GM21529 (cell line): Measurements from ENCODE around the gene CILP2.

ENCODE experiments used
- ATAC-seq: cut with Tn5 transposase; IDR thresholded peaks from one replicate; pipeline ENCODE4 v1.9.1; 2021; ENCODE audit not compliant: unreplicated experiment

Gene CILP2

GRCh38 chr19:19504754-19505668, 33.1 kb upstream of the CILP2 start:
- ATAC-seq, result no peak

- ATAC-seq, result no peak
Observed at GRCh38 chr19:19505669-19506326, 32.3 kb upstream of the CILP2 start.

GRCh38 chr19:19506592-19506991, 31.5 kb upstream of the CILP2 start:
- ATAC-seq, result no peak

- no peak for ATAC-seq
Observed at GRCh38 chr19:19507354-19507753, 30.7 kb upstream of the CILP2 start.

GRCh38 chr19:19508217-19508616, 29.8 kb upstream of the CILP2 start:
- ATAC-seq, result no peak

GRCh38 chr19:19510432-19510831, 27.6 kb upstream of the CILP2 start:
- no peak for ATAC-seq

- no peak for ATAC-seq
Observed at GRCh38 chr19:19513682-19514081, 24.4 kb upstream of the CILP2 start.

- no peak for ATAC-seq
Observed at GRCh38 chr19:19514215-19514657, 23.8 kb upstream of the CILP2 start.

- ATAC-seq, result no peak
Observed at GRCh38 chr19:19514881-19515641, 23.0 kb upstream of the CILP2 start, which contains the start of gene TSSK6. TSSK6 (minus strand) TSS chr19:19515548; CDS start chr19:19515427, 121 bp downstream.

- ATAC-seq, result peak; percentile 89
Observed at GRCh38 chr19:19515642-19516519, 22.2 kb upstream of the CILP2 start, which contains the start of gene NDUFA13. NDUFA13 (plus strand) TSS chr19:19516225; CDS start chr19:19516239, 14 bp downstream.

- no peak for ATAC-seq
Observed at GRCh38 chr19:19517235-19517619, 20.8 kb upstream of the CILP2 start.

- no peak for ATAC-seq
Observed at GRCh38 chr19:19520989-19521388, 17.1 kb upstream of the CILP2 start.

GRCh38 chr19:19523177-19523576, 14.9 kb upstream of the CILP2 start:
- ATAC-seq, result no peak

GRCh38 chr19:19524053-19524452, 14.0 kb upstream of the CILP2 start:
- ATAC-seq, result no peak

GRCh38 chr19:19525611-19526380, 12.3 kb upstream of the CILP2 start:
- ATAC-seq, result no peak

- ATAC-seq, result no peak
Observed at GRCh38 chr19:19526581-19527370, 11.3 kb upstream of the CILP2 start.

GRCh38 chr19:19527371-19527656, 10.8 kb upstream of the CILP2 start:
- no peak for ATAC-seq

- no peak for ATAC-seq
Observed at GRCh38 chr19:19527674-19528625, 10.1 kb upstream of the CILP2 start.
